HG02840 (cell line): ENCODE data around the gene RNASE1.

ENCODE experiments used
- ATAC-seq: cut with Tn5 transposase; IDR thresholded peaks from one replicate; pipeline ENCODE4 v1.9.1; 2021; ENCODE audit warnings: mild to moderate bottlenecking, moderate library complexity, moderate number of reproducible peaks; ENCODE audit not compliant: unreplicated experiment, low FRiP score

Gene RNASE1

GRCh38 chr14:20809917-20810316 lies 7.3 kb upstream of the RNASE1 start:
- no peak for ATAC-seq

DNA sequence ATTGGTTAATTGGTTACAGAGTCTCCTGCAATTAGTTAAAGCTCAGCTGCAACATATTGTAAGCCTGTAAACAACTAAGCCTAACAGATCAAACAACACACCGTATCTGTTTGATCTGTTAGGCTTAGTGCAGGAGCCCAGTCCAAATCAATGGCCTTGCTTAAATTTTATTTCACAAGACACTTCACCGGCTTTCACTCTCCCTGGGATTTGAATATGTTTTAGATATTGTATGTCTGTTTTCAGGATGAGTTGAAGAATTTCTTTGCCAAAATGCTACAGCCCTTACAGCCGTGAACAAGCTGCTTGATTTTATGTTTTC lies 5.5 kb upstream of the RNASE1 start:
- ATAC-seq = no peak

- ATAC-seq = no peak
These were observed 4.9 kb upstream of the RNASE1 start for GRCh38 chr14:20807304-20808161.

DNA sequence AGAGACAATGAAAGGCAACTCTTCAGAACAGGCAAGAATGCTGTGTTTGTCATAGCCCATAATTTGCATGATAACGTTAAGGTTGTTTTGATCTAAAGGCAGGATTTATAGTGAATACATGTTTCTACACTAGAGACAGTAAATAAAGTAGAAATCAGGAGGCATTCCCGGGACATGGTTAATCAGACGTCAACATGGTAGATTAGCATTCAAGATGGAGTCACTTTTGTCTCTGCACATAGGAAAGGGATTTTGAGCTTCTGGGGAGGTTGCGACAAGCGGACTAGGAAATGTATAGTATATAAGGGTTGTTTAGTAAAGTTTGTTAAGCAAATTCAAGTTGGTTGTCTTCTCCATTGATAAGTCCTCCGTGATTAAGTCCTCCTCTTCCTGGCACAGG lies 2.8 kb upstream of the RNASE1 start:
- ATAC-seq = no peak

DNA sequence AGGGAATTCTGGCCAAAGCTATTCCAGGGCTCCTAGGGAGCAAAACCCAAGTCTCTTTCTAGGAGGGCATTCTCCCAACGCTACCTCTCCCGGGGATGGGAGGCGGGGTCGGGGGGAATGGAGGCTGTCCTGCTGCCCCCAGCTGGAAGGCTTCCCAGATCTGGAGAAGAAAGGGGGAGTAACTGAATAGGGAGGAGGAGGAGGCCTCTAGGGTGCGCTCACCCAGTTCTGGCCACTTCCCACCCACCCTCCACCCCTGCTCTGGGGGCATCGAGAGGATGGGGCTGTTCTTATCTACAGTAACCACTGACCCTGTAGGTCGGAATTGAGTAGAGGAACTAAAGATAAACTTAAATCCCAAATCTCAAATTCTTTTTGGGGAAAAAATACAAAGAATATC lies 579 bp upstream of the RNASE1 start:
- no peak for ATAC-seq

DNA sequence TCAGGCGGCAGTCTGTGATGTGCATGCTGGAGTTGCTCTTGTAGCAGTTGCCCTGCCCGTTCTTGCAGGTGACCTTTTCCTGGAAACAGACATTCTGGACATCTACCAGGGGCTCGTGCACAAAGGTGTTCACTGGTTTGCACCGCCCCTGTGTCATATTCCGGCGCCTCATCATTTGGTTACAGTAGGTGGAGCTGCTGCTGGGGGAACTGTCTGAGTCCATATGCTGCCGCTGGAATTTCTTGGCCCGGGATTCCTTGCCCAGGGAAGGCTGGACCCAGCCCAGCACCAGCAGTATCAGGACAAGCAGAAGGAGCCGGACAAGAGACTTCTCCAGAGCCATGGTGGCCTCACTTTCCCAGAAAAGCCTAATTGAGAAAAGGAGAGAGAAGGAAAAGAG lies 918 bp downstream of the RNASE1 start:
- ATAC-seq = no peak

DNA sequence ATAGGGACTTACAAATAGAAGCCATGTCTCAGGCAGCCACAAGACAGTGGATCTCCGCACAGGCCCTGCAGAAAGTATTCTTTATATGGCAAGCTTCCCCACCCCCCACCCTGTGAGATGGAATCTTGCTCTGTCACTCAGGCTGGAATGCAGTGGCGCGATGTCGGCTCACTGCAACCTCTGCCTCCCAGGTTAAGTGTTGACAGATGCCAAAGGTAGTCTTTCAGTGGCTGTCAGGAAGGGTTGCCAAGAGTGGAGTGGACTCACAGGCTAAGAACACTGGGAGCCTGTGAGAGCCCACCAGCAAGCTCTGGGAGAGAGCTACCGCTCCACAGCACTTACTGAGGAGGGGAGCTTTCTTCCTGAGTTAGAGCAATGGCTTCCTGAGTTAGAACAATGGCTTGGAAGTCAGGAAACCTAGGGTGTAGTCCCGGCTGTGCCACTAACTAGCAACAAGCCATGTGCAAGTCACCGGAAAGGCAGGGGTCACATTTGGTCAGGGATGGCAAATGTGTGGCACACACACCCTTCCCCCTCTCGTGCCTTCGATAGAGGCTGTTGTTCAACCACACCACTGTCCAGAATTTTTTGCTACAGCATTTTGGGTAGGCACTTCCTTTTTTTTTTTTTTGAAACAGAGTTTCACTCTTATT lies 2.6 kb downstream of the RNASE1 start:
- ATAC-seq = no peak

- no peak for ATAC-seq
These were observed 3.2 kb downstream of the RNASE1 start for GRCh38 chr14:20799456-20799891.

DNA sequence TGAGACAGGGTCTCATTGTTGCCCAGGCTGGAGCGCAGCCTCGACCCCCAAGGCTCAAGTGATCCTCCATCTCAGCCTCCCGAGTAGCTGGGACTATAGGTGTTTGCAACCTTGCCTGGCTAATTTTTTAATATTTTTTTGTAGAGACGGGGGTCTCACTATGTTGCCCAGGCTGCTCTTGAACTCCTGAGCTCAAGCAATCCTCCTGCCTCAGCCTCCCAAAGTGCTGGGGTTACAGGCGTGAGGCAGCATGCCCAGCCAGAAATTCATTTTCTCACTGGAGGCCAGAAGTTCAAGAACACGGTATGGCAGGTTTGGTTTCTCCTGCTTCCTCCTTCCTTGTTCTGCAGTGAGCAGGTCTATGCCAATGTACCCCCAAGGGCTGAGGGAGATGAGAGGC lies 3.7 kb downstream of the RNASE1 start:
- no peak for ATAC-seq

DNA sequence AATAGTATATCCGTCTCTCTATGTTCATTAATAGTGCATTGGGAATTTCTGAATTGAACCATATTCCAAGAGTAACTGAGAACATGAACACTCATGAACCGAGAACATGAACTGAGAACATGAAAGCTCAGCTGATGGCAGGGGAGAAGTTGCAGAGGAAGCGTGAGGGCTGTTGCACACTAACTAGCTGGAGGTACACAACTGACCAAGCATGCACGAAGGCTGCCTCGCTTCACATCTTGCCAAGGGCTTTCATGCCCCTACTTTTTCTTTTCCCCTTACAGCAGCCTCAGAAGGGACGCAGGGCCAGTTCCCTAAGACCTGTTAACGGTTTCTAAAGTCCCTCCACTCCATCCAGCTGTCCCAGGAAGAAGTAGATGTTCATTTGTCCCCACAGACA lies 4.3 kb downstream of the RNASE1 start:
- no peak for ATAC-seq

DNA sequence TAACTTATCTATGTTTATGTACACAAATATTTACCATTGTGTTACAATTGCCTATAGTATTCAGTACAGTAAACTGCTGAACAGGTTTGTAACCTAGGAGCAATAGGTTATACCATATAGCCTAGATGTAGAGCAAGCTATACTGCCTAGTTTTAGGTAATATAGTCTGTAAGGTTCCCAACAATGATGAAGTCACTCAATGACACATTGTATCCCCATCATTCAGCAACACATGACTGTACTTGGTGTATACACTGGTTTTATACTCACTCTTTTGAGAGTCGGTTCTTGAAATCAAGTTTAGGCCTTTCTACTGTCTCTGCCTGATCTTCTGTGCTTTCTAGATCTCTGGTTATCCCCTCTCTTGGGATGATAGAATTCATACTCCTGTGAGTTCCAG lies 5.5 kb downstream of the RNASE1 start:
- no peak for ATAC-seq

DNA sequence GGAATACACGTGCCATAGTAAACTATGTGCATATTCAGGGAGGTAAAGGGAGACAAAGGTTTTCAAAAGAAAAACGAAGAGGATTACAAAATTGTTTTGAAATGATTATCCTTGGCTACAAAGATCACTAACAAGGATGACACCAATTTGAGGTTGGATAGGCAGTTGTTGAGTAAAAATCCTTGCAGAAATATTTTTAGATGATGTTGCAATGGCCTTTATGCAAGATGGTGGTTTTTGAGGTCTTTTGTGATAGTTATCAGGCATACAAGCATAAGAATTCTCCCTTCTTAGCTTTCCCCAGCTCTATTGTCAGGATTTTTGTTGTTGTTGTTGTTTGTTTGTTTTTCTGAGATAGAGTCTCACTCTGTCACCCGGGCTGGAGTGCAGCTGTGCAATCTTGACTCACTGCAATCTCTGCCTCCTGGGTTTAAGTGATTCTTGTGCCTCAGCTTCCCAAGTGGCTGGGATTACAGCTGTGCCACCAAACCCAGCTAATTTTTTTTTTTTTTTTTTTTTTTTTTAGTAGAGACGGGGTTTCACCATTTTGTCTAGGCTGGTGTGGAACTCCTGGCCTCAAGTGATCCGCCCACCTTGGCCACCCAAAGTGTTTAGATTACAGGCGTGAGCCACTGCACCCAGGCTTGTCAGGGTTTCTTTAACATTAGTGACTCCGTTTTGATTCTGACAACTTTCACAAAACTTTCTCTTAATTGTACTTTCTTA lies 7.8 kb downstream of the RNASE1 start:
- ATAC-seq = no peak

GRCh38 chr14:20792556-20792955 lies 10.1 kb downstream of the RNASE1 start:
- no peak for ATAC-seq

GRCh38 chr14:20791597-20791996 lies 11.0 kb downstream of the RNASE1 start:
- ATAC-seq = no peak

GRCh38 chr14:20791187-20791586 lies 11.5 kb downstream of the RNASE1 start:
- no peak for ATAC-seq

DNA sequence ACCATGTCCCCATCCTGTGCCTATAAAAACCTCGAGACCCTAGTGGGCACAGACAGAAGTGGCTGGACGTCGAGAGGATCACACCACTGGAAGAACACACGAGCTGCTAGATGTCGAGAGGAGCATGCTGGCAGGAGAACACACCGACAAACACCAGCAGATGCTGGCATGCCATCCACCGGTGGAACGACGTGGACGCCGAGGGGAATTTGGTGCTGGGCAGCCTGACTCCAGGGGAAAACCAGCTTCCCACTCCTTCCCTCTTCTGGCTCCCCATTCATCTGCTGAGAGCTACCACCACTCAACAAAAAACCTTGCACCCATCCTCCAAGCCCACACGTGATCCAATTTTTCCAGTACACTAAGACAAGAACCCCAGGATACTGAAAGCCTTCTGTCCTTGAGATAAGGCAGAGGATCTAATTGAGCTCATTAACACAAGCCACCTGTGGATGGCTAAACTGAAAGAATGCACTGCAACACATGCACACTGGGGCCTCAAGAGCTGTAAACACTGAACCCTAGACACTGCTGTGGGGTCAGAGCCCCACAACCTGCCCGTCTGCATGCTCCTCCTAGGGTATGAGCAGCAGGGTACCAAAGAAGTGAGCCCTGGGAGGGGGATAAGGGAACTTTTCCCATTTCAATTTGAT lies 12.1 kb downstream of the RNASE1 start:
- ATAC-seq = no peak

DNA sequence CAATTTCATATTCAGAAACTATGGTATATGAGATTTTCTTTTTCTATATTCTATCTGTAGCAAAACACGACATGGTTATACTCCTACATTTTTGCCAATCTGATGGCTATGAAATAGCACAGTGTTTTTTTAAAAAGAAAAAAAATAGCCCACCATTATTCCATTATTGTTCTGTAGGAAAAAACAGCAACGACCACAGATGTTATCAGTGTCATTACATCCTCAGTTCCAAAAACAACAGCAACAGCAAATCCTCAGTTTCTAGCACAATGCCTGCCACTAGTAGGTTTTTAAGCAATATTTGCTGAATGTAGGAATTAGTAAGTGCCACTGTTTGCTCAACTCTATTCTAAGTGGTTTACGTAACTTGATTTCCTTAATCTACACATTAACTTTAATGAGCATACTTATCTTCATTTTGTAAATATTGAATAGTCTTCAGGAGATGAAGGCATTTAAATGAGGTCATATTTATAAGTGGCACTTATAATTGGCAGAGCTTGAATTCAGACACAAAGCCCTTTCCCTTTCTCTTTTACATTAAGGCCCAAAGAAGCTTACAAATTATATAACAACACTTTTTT lies 13.3 kb downstream of the RNASE1 start:
- no peak for ATAC-seq

DNA sequence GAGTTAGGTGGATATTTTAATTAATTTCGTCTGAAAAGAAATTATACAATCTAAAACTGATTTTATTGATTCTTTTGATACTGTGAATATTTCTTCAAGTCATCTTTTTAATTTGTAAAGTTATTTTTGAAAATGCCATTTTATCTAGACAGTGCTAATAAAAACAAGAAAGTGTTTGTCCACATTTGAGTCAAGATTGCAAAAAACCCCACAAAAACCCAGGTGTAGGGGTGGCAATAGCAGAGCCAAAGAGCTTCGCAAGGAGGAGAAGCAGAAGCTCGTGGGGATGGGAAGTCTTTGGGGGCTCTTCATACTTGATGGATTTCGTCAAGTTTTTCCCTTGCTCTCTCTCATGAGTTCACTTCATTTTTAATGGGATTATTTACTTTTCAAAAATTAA lies 15.6 kb downstream of the RNASE1 start:
- no peak for ATAC-seq

GRCh38 chr14:20782280-20782890 lies 20.3 kb downstream of the RNASE1 start:
- ATAC-seq = no peak

DNA sequence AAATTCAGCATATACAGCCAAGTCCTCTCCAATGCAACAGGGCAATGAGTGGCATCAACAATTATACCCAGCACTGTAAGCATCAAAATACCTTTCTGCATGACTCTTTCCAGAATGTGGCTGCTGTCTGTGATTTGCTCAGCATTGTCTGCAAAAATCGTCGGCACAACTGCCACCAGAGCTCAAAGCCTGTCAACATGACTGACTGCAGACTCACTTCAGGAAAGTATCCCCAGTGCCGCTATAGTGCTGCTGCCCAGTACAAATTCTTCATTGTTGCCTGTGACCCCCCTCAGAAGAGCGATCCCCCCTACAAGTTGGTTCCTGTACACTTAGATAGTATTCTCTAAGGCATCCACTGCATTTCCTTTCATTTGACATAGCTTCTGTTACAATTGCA lies 20.8 kb downstream of the RNASE1 start:
- ATAC-seq = no peak
